ENCODE results near the gene STAC3.
"Not testable (repeated sequence)": the region's sequence is repeated elsewhere in the genome, so short reads cannot be mapped to it uniquely, and the experiment has no call there.

Gene STAC3

GRCh38 chr12:57250956-57251355 lies at the start of gene STAC3:
Gene STAC3, minus strand, starts transcription at chr12:57251187. Its CDS starts 1,551 bp downstream, at chr12:57249636.
- Histone ChIP-seq H3K9ac (ENCODE audit: low read length) (no peak within 1 kb of the TSS), H3K36me3 (ENCODE audit: control insufficient read depth, low read depth, low read length) (peaks cover 5% of the 10 kb centered on the region), H3K27ac (ENCODE audit: low read length) (no peak within 1 kb of the TSS), H3K9me3 (ENCODE audit: control insufficient read depth, low read depth, low read length) (no peaks in the 10 kb centered on the region), H3K4me3 (ENCODE audit: low read length) (no peak within 1 kb of the TSS), H3K27me3 (ENCODE audit: control insufficient read depth, insufficient read depth, low read length) (no peaks in the 10 kb centered on the region), H3K4me1 (ENCODE audit: control insufficient read depth, low read depth, low read length) (peaks cover 11% of the 10 kb centered on the region)

- H3K4me1 ChIP-seq (ENCODE audit: control insufficient read depth, low read depth, low read length): peaks cover 7% of the 10 kb centered on the region
- no peak overlapping the region for H3K4me3 ChIP-seq (ENCODE audit: low read length)
- H3K36me3 ChIP-seq (ENCODE audit: control insufficient read depth, low read depth, low read length): peaks cover 6% of the 10 kb centered on the region
- no peaks in the 10 kb centered on the region for H3K27me3 ChIP-seq (ENCODE audit: control insufficient read depth, insufficient read depth, low read length)
- no peaks in the 10 kb centered on the region for H3K9me3 ChIP-seq (ENCODE audit: control insufficient read depth, low read depth, low read length)
- no peak overlapping the region for H3K9ac ChIP-seq (ENCODE audit: low read length)
- H3K27ac ChIP-seq (ENCODE audit: low read length): no peak overlapping the region
Measured at GRCh38 chr12:57299514-57300016, 48.6 kb upstream of the STAC3 start.

- Histone ChIP-seq H3K4me1 (ENCODE audit: control insufficient read depth, low read depth, low read length) (peaks cover 7% of the 10 kb centered on the region), H3K9ac (ENCODE audit: low read length) (no peak overlapping the region), H3K4me3 (ENCODE audit: low read length) (no peak overlapping the region), H3K27ac (ENCODE audit: low read length) (no peak overlapping the region), H3K36me3 (ENCODE audit: control insufficient read depth, low read depth, low read length) (peaks cover 19% of the 10 kb centered on the region), H3K9me3 (ENCODE audit: control insufficient read depth, low read depth, low read length) (no peaks in the 10 kb centered on the region), H3K27me3 (ENCODE audit: control insufficient read depth, insufficient read depth, low read length) (no peaks in the 10 kb centered on the region)
Measured at GRCh38 chr12:57296291-57296690, 45.3 kb upstream of the STAC3 start.

- not testable (repeated sequence) for H3K9me3 ChIP-seq (ENCODE audit: control insufficient read depth, low read depth, low read length); H3K4me3 ChIP-seq (ENCODE audit: low read length); H3K27me3 ChIP-seq (ENCODE audit: control insufficient read depth, insufficient read depth, low read length); H3K27ac ChIP-seq (ENCODE audit: low read length); H3K9ac ChIP-seq (ENCODE audit: low read length); H3K4me1 ChIP-seq (ENCODE audit: control insufficient read depth, low read depth, low read length)
- peaks cover 10% of the 10 kb centered on the region for H3K36me3 ChIP-seq (ENCODE audit: control insufficient read depth, low read depth, low read length)
Measured at GRCh38 chr12:57282073-57282472, 31.1 kb upstream of the STAC3 start.

- Histone ChIP-seq H3K9ac (ENCODE audit: low read length) (no peak overlapping the region), H3K27ac (ENCODE audit: low read length) (no peak overlapping the region), H3K4me3 (ENCODE audit: low read length) (no peak overlapping the region), H3K27me3 (ENCODE audit: control insufficient read depth, insufficient read depth, low read length) (no peaks in the 10 kb centered on the region), H3K36me3 (ENCODE audit: control insufficient read depth, low read depth, low read length) (peaks cover 10% of the 10 kb centered on the region), H3K9me3 (ENCODE audit: control insufficient read depth, low read depth, low read length) (no peaks in the 10 kb centered on the region), H3K4me1 (ENCODE audit: control insufficient read depth, low read depth, low read length) (peaks cover 4% of the 10 kb centered on the region)
Measured at GRCh38 chr12:57280211-57281062, 29.4 kb upstream of the STAC3 start.

GRCh38 chr12:57278465-57279381 lies 27.7 kb upstream of the STAC3 start:
- peaks cover 10% of the 10 kb centered on the region for H3K36me3 ChIP-seq (ENCODE audit: control insufficient read depth, low read depth, low read length)
- no peak overlapping the region for H3K27ac ChIP-seq (ENCODE audit: low read length)
- H3K9me3 ChIP-seq (ENCODE audit: control insufficient read depth, low read depth, low read length): no peaks in the 10 kb centered on the region
- H3K4me1 ChIP-seq (ENCODE audit: control insufficient read depth, low read depth, low read length): peaks cover 4% of the 10 kb centered on the region
- H3K27me3 ChIP-seq (ENCODE audit: control insufficient read depth, insufficient read depth, low read length): no peaks in the 10 kb centered on the region
- no peak overlapping the region for H3K4me3 ChIP-seq (ENCODE audit: low read length)
- no peak overlapping the region for H3K9ac ChIP-seq (ENCODE audit: low read length)

GRCh38 chr12:57276935-57277563 lies 26.1 kb upstream of the STAC3 start:
- no peak overlapping the region for H3K4me3 ChIP-seq (ENCODE audit: low read length)
- H3K9ac ChIP-seq (ENCODE audit: low read length): no peak overlapping the region
- H3K9me3 ChIP-seq (ENCODE audit: control insufficient read depth, low read depth, low read length): no peaks in the 10 kb centered on the region
- H3K27ac ChIP-seq (ENCODE audit: low read length): no peak overlapping the region
- peaks cover 10% of the 10 kb centered on the region for H3K36me3 ChIP-seq (ENCODE audit: control insufficient read depth, low read depth, low read length)
- H3K4me1 ChIP-seq (ENCODE audit: control insufficient read depth, low read depth, low read length): peaks cover 4% of the 10 kb centered on the region
- H3K27me3 ChIP-seq (ENCODE audit: control insufficient read depth, insufficient read depth, low read length): no peaks in the 10 kb centered on the region

- H3K36me3 ChIP-seq (ENCODE audit: control insufficient read depth, low read depth, low read length): peaks cover 10% of the 10 kb centered on the region
Measured at GRCh38 chr12:57276233-57276632, 25.2 kb upstream of the STAC3 start.

GRCh38 chr12:57273516-57273915 lies 22.5 kb upstream of the STAC3 start:
- peaks cover 12% of the 10 kb centered on the region for H3K36me3 ChIP-seq (ENCODE audit: control insufficient read depth, low read depth, low read length)

More at GRCh38 chr12:57276233-57276632, 25.2 kb upstream of the STAC3 start:
- H3K9ac ChIP-seq (ENCODE audit: low read length); H3K27ac ChIP-seq (ENCODE audit: low read length); H3K4me3 ChIP-seq (ENCODE audit: low read length); H3K4me1 ChIP-seq (ENCODE audit: control insufficient read depth, low read depth, low read length); H3K27me3 ChIP-seq (ENCODE audit: control insufficient read depth, insufficient read depth, low read length); H3K9me3 ChIP-seq (ENCODE audit: control insufficient read depth, low read depth, low read length): not testable (repeated sequence)

GRCh38 chr12:57272337-57273151 lies 21.6 kb upstream of the STAC3 start:
- no peaks in the 10 kb centered on the region for H3K9me3 ChIP-seq (ENCODE audit: control insufficient read depth, low read depth, low read length)
- no peaks in the 10 kb centered on the region for H3K27me3 ChIP-seq (ENCODE audit: control insufficient read depth, insufficient read depth, low read length)
- H3K36me3 ChIP-seq (ENCODE audit: control insufficient read depth, low read depth, low read length): peaks cover 15% of the 10 kb centered on the region
- H3K27ac ChIP-seq (ENCODE audit: low read length): no peak overlapping the region
- H3K4me1 ChIP-seq (ENCODE audit: control insufficient read depth, low read depth, low read length): no peaks in the 10 kb centered on the region
- no peak overlapping the region for H3K4me3 ChIP-seq (ENCODE audit: low read length)
- no peak overlapping the region for H3K9ac ChIP-seq (ENCODE audit: low read length)

More at GRCh38 chr12:57273516-57273915, 22.5 kb upstream of the STAC3 start:
- no peak overlapping the region for H3K27ac ChIP-seq (ENCODE audit: low read length)
- no peaks in the 10 kb centered on the region for H3K4me1 ChIP-seq (ENCODE audit: control insufficient read depth, low read depth, low read length)
- no peak overlapping the region for H3K4me3 ChIP-seq (ENCODE audit: low read length)
- no peak overlapping the region for H3K9ac ChIP-seq (ENCODE audit: low read length)
- H3K9me3 ChIP-seq (ENCODE audit: control insufficient read depth, low read depth, low read length): no peaks in the 10 kb centered on the region
- no peaks in the 10 kb centered on the region for H3K27me3 ChIP-seq (ENCODE audit: control insufficient read depth, insufficient read depth, low read length)

Data from iPS-18a (cell line).